Measurements from ENCODE around the gene CNRIP1.

Gene CNRIP1

GRCh38 chr2:68333009-68333408 lies 13.3 kb upstream of the CNRIP1 start:
- no peak for TF ChIP-seq CTCF (IDR thresholded peaks at IDR 0.05; ENCODE audit: low read depth, low read length)

GRCh38 chr2:68330691-68331090 lies 10.9 kb upstream of the CNRIP1 start:
- TF ChIP-seq CTCF (IDR thresholded peaks at IDR 0.05; ENCODE audit: low read depth, low read length): no peak
- DNase-seq: no peak

More at GRCh38 chr2:68333009-68333408, 13.3 kb upstream of the CNRIP1 start:
- no peak for DNase-seq
- Histone ChIP-seq H3K27me3 (ENCODE audit: insufficient read depth, low read depth, severe bottlenecking) (no peaks in the 10 kb centered on the region), H3K9me3 (ENCODE audit: severe bottlenecking) (no peaks in the 10 kb centered on the region), H3K4me3 (ENCODE audit: low read depth, low read length) (no peak overlapping the region), H3K36me3 (no peaks in the 10 kb centered on the region), H3K27ac (no peak overlapping the region)

GRCh38 chr2:68328901-68329300 lies 9.2 kb upstream of the CNRIP1 start:
- H3K27ac ChIP-seq: no peak overlapping the region

More at GRCh38 chr2:68330691-68331090, 10.9 kb upstream of the CNRIP1 start:
- no peak overlapping the region for H3K27ac ChIP-seq
- H3K36me3 ChIP-seq: no peaks in the 10 kb centered on the region
- H3K4me3 ChIP-seq (ENCODE audit: low read depth, low read length): no peak overlapping the region
- no peaks in the 10 kb centered on the region for H3K9me3 ChIP-seq (ENCODE audit: severe bottlenecking)
- no peaks in the 10 kb centered on the region for H3K27me3 ChIP-seq (ENCODE audit: insufficient read depth, low read depth, severe bottlenecking)

GRCh38 chr2:68325056-68325455 lies 5.3 kb upstream of the CNRIP1 start:
- no peak for TF ChIP-seq CTCF (IDR thresholded peaks at IDR 0.05; ENCODE audit: low read depth, low read length)
- no peaks in the 10 kb centered on the region for H3K36me3 ChIP-seq
- DNase-seq: no peak
- H3K27ac ChIP-seq: no peak overlapping the region
- H3K27me3 ChIP-seq (ENCODE audit: insufficient read depth, low read depth, severe bottlenecking): no peaks in the 10 kb centered on the region
- no peaks in the 10 kb centered on the region for H3K9me3 ChIP-seq (ENCODE audit: severe bottlenecking)
- no peak overlapping the region for H3K4me3 ChIP-seq (ENCODE audit: low read depth, low read length)

More at GRCh38 chr2:68328901-68329300, 9.2 kb upstream of the CNRIP1 start:
- DNase-seq: no peak
- H3K9me3 ChIP-seq (ENCODE audit: severe bottlenecking): no peaks in the 10 kb centered on the region
- H3K36me3 ChIP-seq: no peaks in the 10 kb centered on the region
- H3K4me3 ChIP-seq (ENCODE audit: low read depth, low read length): no peak overlapping the region
- no peaks in the 10 kb centered on the region for H3K27me3 ChIP-seq (ENCODE audit: insufficient read depth, low read depth, severe bottlenecking)
- TF ChIP-seq CTCF (IDR thresholded peaks at IDR 0.05; ENCODE audit: low read depth, low read length): no peak

- Histone ChIP-seq H3K27ac (peak overlapping the region; percentile 90), H3K27me3 (ENCODE audit: insufficient read depth, low read depth, severe bottlenecking) (no peaks in the 10 kb centered on the region), H3K36me3 (peaks cover 23% of the 10 kb centered on the region), H3K4me3 (ENCODE audit: low read depth, low read length) (peak overlapping the region; percentile 95), H3K9me3 (ENCODE audit: severe bottlenecking) (no peaks in the 10 kb centered on the region)
- TF ChIP-seq CTCF (IDR thresholded peaks at IDR 0.05; ENCODE audit: low read depth, low read length): no peak
- DNase-seq: peak; percentile 45
Measured at GRCh38 chr2:68320118-68320641, 431 bp upstream of the CNRIP1 start.

GRCh38 chr2:68318914-68319397 lies 793 bp downstream of the CNRIP1 start:
- DNase-seq: no peak
- Histone ChIP-seq H3K36me3 (peaks cover 36% of the 10 kb centered on the region), H3K4me3 (ENCODE audit: low read depth, low read length) (peak overlapping the region; percentile 95), H3K27me3 (ENCODE audit: insufficient read depth, low read depth, severe bottlenecking) (no peaks in the 10 kb centered on the region), H3K9me3 (ENCODE audit: severe bottlenecking) (no peaks in the 10 kb centered on the region), H3K27ac (peak overlapping the region; percentile 90)
- TF ChIP-seq CTCF (IDR thresholded peaks at IDR 0.05; ENCODE audit: low read depth, low read length): no peak

Measured in WERI-Rb-1 (cell line).